C4-2B (cell line): Measurements from ENCODE around the gene EFR3B.

ENCODE experiments used
- H3K27ac ChIP-seq: fragments of 450-650 bp; 2 replicates; pipeline ENCODE4 v1.5.1; 2017
- CTCF ChIP-seq: fragments of 450-650 bp; conservative IDR thresholded peaks from 2 replicates; pipeline ENCODE4 v1.5.1; 2017; ENCODE audit warnings: mild to moderate bottlenecking
- ZFX ChIP-seq: fragments of 450-650 bp; IDR thresholded peaks from 2 replicates; pipeline ENCODE4 v1.6.1; 2017

The EFR3B gene

GRCh38 chr2:25073914-25074313, 32.0 kb downstream of the EFR3B start:
- TF ChIP-seq CTCF, result no peak
- TF ChIP-seq ZFX, result no peak
- no peak overlapping the region for H3K27ac ChIP-seq

GRCh38 chr2:25074826-25075225, 33.0 kb downstream of the EFR3B start:
- no peak overlapping the region for H3K27ac ChIP-seq
- TF ChIP-seq ZFX (no peak), CTCF (no peak)

GRCh38 chr2:25076749-25077148, 34.9 kb downstream of the EFR3B start:
- TF ChIP-seq ZFX (no peak), CTCF (no peak)
- H3K27ac ChIP-seq, result no peak overlapping the region

- no peak overlapping the region for H3K27ac ChIP-seq
- TF ChIP-seq CTCF (no peak), ZFX (no peak)
These were observed 35.9 kb downstream of the EFR3B start for GRCh38 chr2:25077789-25078169.

- TF ChIP-seq CTCF, result no peak
These were observed 36.5 kb downstream of the EFR3B start for GRCh38 chr2:25078170-25079049.

GRCh38 chr2:25079050-25079635, 37.3 kb downstream of the EFR3B start:
- no peak overlapping the region for H3K27ac ChIP-seq
- TF ChIP-seq CTCF, result no peak
- TF ChIP-seq ZFX, result no peak

More at GRCh38 chr2:25078170-25079049, 36.5 kb downstream of the EFR3B start:
- no peak overlapping the region for H3K27ac ChIP-seq

- TF ChIP-seq CTCF (no peak), ZFX (no peak)
These were observed 39.4 kb downstream of the EFR3B start for GRCh38 chr2:25081237-25081790.

More at GRCh38 chr2:25081237-25081790, 39.4 kb downstream of the EFR3B start:
- H3K27ac ChIP-seq, result no peak overlapping the region
